ENCODE results near the gene PLEKHM1. TPM values are rescaled to one million over a fixed set of nuclear protein-coding genes. Genes with fewer than 3 reads are reported as not detected.

The PLEKHM1 gene
- total and polyA plus RNA-seq, 2 of the 13 experiments (the other 11 are each of a cell fraction or from before 2014, with no cell fraction given) = 7.6 to 13.5 TPM

GRCh38 chr17:45433159-45433535 is 57.4 kb downstream of the PLEKHM1 start:
- in situ Hi-C loops (cut with HindIII; ENCODE audit: extremely low pct_ligation_motif_present, low pct_unique_long_range_greater_than_20kb) = no loop called here
- Histone ChIP-seq H3K36me3 (replicated peaks in 1 of 2; ENCODE audit: control insufficient read depth in 1 of 2, insufficient read depth in 2 of 2, low read length in 2 of 2) (no peaks in the 10 kb centered on the region), H2AFZ (ENCODE audit: low read length) (no peak overlapping the region), H3K4me2 (ENCODE audit: low read depth, low read length) (peak overlapping the region; percentile 93), H3K9me3 (ENCODE audit: low read length) (no peaks in the 10 kb centered on the region), H3K27me3 (ENCODE audit: control insufficient read depth in 1 of 2, insufficient read depth in 2 of 2, low read length in 2 of 2) (peaks cover 2 to 37% of the 10 kb centered on the region in 2 experiments; a peak in 4 of 5 replicates), H3K27ac (ENCODE audit: extremely low read length, insufficient read depth, low read length) (no peak overlapping the region), H3K79me2 (ENCODE audit: insufficient read depth, low read length) (no peaks in the 10 kb centered on the region), H4K20me1 (ENCODE audit: insufficient read depth, low read length) (0 out of 2 replicates have a peak, but pooled peaks cover 4% of the 10 kb centered on the region), H3K4me3 (replicated peaks in 1 of 3; ENCODE audit: insufficient read depth in 1 of 3, low read depth in 2 of 3, low read length in 3 of 3) (peak overlapping the region in 1 of 3 experiments; percentile 66; a peak in 2 of 6 replicates), H3K9ac (ENCODE audit: insufficient read depth, low read depth, low read length) (no peak overlapping the region), H3K4me1 (ENCODE audit: insufficient read depth, low read length) (peaks cover 33% of the 10 kb centered on the region)
- FAIRE-seq (no peak), DNase-seq (ENCODE audit: low spot score) (no peak), ATAC-seq (no peak)
- ChIA-PET CTCF (ENCODE audit: low intra/inter-chr PET ratio, low total read pairs) (no interaction called here), POLR2A (no interaction called here)
- 71% methylated on average over 1 of the region's 4 CpGs for WGBS (ENCODE audit: low lambda C conversion rate)
- intact Hi-C loops (cut with micrococcal nuclease; ENCODE audit: unreplicated experiment) = no loop called here
- BruUV-seq (replicated peaks) = no TSS peak
- TF ChIP-seq RNF2 (conservative IDR thresholded peaks at IDR 0.05; ENCODE audit: low read depth) (no peak), FOXP1 (IDR thresholded peaks at IDR 0.05) (no peak), FOXP1 (CRISPR knock-in tag; IDR thresholded peaks at IDR 0.05) (no peak), SNAI1 (CRISPR knock-in tag; IDR thresholded peaks at IDR 0.05; ENCODE audit: borderline replicate concordance) (no peak), PRDM10 (CRISPR knock-in tag; IDR thresholded peaks at IDR 0.05; ENCODE audit: low read depth) (no peak), ZNF382 (CRISPR knock-in tag; IDR thresholded peaks at IDR 0.05; ENCODE audit: borderline replicate concordance) (no peak), KDM6A (CRISPR knock-in tag; IDR thresholded peaks at IDR 0.05; ENCODE audit: low read depth) (no peak)
